Neuron (in vitro differentiated cells): ENCODE measurements around the gene GNG2.

ENCODE experiments used
- H2AFZ ChIP-seq: one replicate; pipeline ENCODE4 v1.6.1; 2013; ENCODE audit warnings: low read depth, mild to moderate bottlenecking, inconsistent platforms, low read length, moderate library complexity
- H3K27me3 ChIP-seq: one replicate; pipeline ENCODE4 v1.6.1; 2013; ENCODE audit warnings: low read length; ENCODE audit not compliant: insufficient read depth
- H3K36me3 ChIP-seq: one replicate; pipeline ENCODE4 v1.6.1; 2013; ENCODE audit warnings: low read length; ENCODE audit not compliant: insufficient read depth
- H3K4me1 ChIP-seq: one replicate; pipeline ENCODE4 v1.6.1; 2013; ENCODE audit warnings: low read length; ENCODE audit not compliant: insufficient read depth
- H3K4me3 ChIP-seq: 2 replicates; pipeline ENCODE4 v1.5.1; 2013; ENCODE audit warnings: mild to moderate bottlenecking, low read length, moderate library complexity
- H3K9me3 ChIP-seq: one replicate; pipeline ENCODE4 v1.6.1; 2013; ENCODE audit warnings: low read length

GNG2 gene

GRCh38 chr14:52002542-52002941 lies 142.1 kb downstream of the GNG2 start:
- Histone ChIP-seq H3K9me3 (no peaks in the 10 kb centered on the region), H2AFZ (no peak overlapping the region), H3K36me3 (peaks cover 92% of the 10 kb centered on the region), H3K27me3 (no peaks in the 10 kb centered on the region), H3K4me1 (no peaks in the 10 kb centered on the region), H3K4me3 (no peak overlapping the region)

GRCh38 chr14:52003324-52003723 lies 142.9 kb downstream of the GNG2 start:
- no peaks in the 10 kb centered on the region for H3K4me1 ChIP-seq
- H3K27me3 ChIP-seq = no peaks in the 10 kb centered on the region
- H3K4me3 ChIP-seq = no peak overlapping the region
- H3K36me3 ChIP-seq = peaks cover 93% of the 10 kb centered on the region
- H3K9me3 ChIP-seq = no peaks in the 10 kb centered on the region
- no peak overlapping the region for H2AFZ ChIP-seq

GRCh38 chr14:52005625-52006024 lies 145.2 kb downstream of the GNG2 start:
- Histone ChIP-seq H3K4me1 (no peaks in the 10 kb centered on the region), H3K9me3 (no peaks in the 10 kb centered on the region), H3K27me3 (no peaks in the 10 kb centered on the region), H3K4me3 (no peak overlapping the region), H3K36me3 (peaks cover 96% of the 10 kb centered on the region), H2AFZ (no peak overlapping the region)

- peaks cover 96% of the 10 kb centered on the region for H3K36me3 ChIP-seq
- no peaks in the 10 kb centered on the region for H3K9me3 ChIP-seq
- no peaks in the 10 kb centered on the region for H3K27me3 ChIP-seq
- H3K4me3 ChIP-seq = no peak overlapping the region
- H2AFZ ChIP-seq = no peak overlapping the region
- H3K4me1 ChIP-seq = no peaks in the 10 kb centered on the region
Measured at GRCh38 chr14:52006361-52006760, 145.9 kb downstream of the GNG2 start.

GRCh38 chr14:52007211-52007610 lies 146.8 kb downstream of the GNG2 start:
- peaks cover 91% of the 10 kb centered on the region for H3K36me3 ChIP-seq
- H3K27me3 ChIP-seq = no peaks in the 10 kb centered on the region
- no peaks in the 10 kb centered on the region for H3K9me3 ChIP-seq
- H2AFZ ChIP-seq = no peak overlapping the region
- H3K4me3 ChIP-seq = no peak overlapping the region
- no peaks in the 10 kb centered on the region for H3K4me1 ChIP-seq

- Histone ChIP-seq H3K9me3 (no peaks in the 10 kb centered on the region), H3K4me1 (no peaks in the 10 kb centered on the region), H3K4me3 (no peak overlapping the region), H2AFZ (no peak overlapping the region), H3K27me3 (no peaks in the 10 kb centered on the region), H3K36me3 (peaks cover 87% of the 10 kb centered on the region)
Measured at GRCh38 chr14:52007637-52008036, 147.2 kb downstream of the GNG2 start.

GRCh38 chr14:52008136-52008535 lies 147.7 kb downstream of the GNG2 start:
- no peaks in the 10 kb centered on the region for H3K9me3 ChIP-seq
- H3K4me3 ChIP-seq = no peak overlapping the region
- no peaks in the 10 kb centered on the region for H3K4me1 ChIP-seq
- H2AFZ ChIP-seq = no peak overlapping the region
- peaks cover 82% of the 10 kb centered on the region for H3K36me3 ChIP-seq
- no peaks in the 10 kb centered on the region for H3K27me3 ChIP-seq

- Histone ChIP-seq H3K36me3 (peaks cover 61% of the 10 kb centered on the region), H2AFZ (no peak overlapping the region)
Measured at GRCh38 chr14:52010173-52010693, 149.8 kb downstream of the GNG2 start.

GRCh38 chr14:52011523-52011922 lies 151.1 kb downstream of the GNG2 start:
- H3K9me3 ChIP-seq = no peaks in the 10 kb centered on the region
- H3K36me3 ChIP-seq = peaks cover 48% of the 10 kb centered on the region
- no peaks in the 10 kb centered on the region for H3K27me3 ChIP-seq
- H2AFZ ChIP-seq = no peak overlapping the region
- H3K4me1 ChIP-seq = peaks cover 8% of the 10 kb centered on the region
- H3K4me3 ChIP-seq = no peak overlapping the region

More at GRCh38 chr14:52010173-52010693, 149.8 kb downstream of the GNG2 start:
- Histone ChIP-seq H3K4me1 (peaks cover 8% of the 10 kb centered on the region), H3K4me3 (no peak overlapping the region), H3K9me3 (no peaks in the 10 kb centered on the region), H3K27me3 (no peaks in the 10 kb centered on the region)

GRCh38 chr14:52012635-52013034 lies 152.2 kb downstream of the GNG2 start:
- Histone ChIP-seq H3K36me3 (peaks cover 38% of the 10 kb centered on the region), H3K4me1 (peaks cover 8% of the 10 kb centered on the region), H3K9me3 (no peaks in the 10 kb centered on the region), H3K4me3 (no peak overlapping the region), H2AFZ (no peak overlapping the region), H3K27me3 (no peaks in the 10 kb centered on the region)

GRCh38 chr14:52013984-52014600 lies 153.7 kb downstream of the GNG2 start:
- Histone ChIP-seq H3K4me1 (peaks cover 8% of the 10 kb centered on the region), H3K27me3 (no peaks in the 10 kb centered on the region), H3K9me3 (no peaks in the 10 kb centered on the region), H2AFZ (no peak overlapping the region), H3K4me3 (no peak overlapping the region), H3K36me3 (peaks cover 23% of the 10 kb centered on the region)

GRCh38 chr14:52014601-52015267 lies 154.3 kb downstream of the GNG2 start:
- Histone ChIP-seq H3K36me3 (peaks cover 19% of the 10 kb centered on the region), H3K4me1 (peaks cover 8% of the 10 kb centered on the region), H3K9me3 (no peaks in the 10 kb centered on the region), H3K27me3 (no peaks in the 10 kb centered on the region), H2AFZ (no peak overlapping the region), H3K4me3 (no peak overlapping the region)

GRCh38 chr14:52015411-52016030 lies 155.1 kb downstream of the GNG2 start:
- no peak overlapping the region for H2AFZ ChIP-seq
- H3K4me1 ChIP-seq = peaks cover 8% of the 10 kb centered on the region
- H3K4me3 ChIP-seq = no peak overlapping the region
- peaks cover 12% of the 10 kb centered on the region for H3K36me3 ChIP-seq
- H3K27me3 ChIP-seq = no peaks in the 10 kb centered on the region
- no peaks in the 10 kb centered on the region for H3K9me3 ChIP-seq
